Left lung (tissue), 10 donors: ENCODE measurements around the gene STIMATE. TPM values are rescaled to one million over a fixed set of nuclear protein-coding genes. Genes with fewer than 3 reads are reported as not detected.
A peak's percentile ranks its signal among the peaks of the same experiment; 100 is the strongest.

ENCODE experiments used
- ATAC-seq: fragments of 200-7000 bp; cut with Tn5 transposase; one replicate; pipeline ENCODE4 v1.9.1; 2020; ENCODE audit warnings: moderate library complexity
- DNase-seq, 4 donors: peaks; one replicate each; pipeline ENCODE4 v3.0.0-alpha.2; 2013 to 2020
- H3K27ac ChIP-seq, 2 donors: fragments of 200-600 bp; sonication (generic) in 1 of 2; one replicate each; pipeline versions ENCODE4 v1.5.0 to v1.8.0; 2020 to 2021
- H3K27me3 ChIP-seq, 2 donors: fragments of 200-600 bp; sonication (generic) in 1 of 2; one replicate each; pipeline versions ENCODE4 v1.5.0 to v1.8.0; 2020 to 2021
- H3K36me3 ChIP-seq, 2 donors: fragments of 200-600 bp; sonication (generic) in 1 of 2; one replicate each; pipeline versions ENCODE4 v1.5.0 to v1.8.0; 2020 to 2021
- H3K4me1 ChIP-seq, 2 donors: fragments of 200-600 bp; one replicate each; pipeline ENCODE4 v1.8.0; 2021
- H3K4me3 ChIP-seq, 2 donors: fragments of 200-600 bp; sonication (generic) in 1 of 2; one replicate each; pipeline versions ENCODE4 v1.5.0 to v1.8.0; 2020 to 2021; ENCODE audit warnings: mild to moderate bottlenecking in 1 of 2
- H3K9me3 ChIP-seq, 2 donors: fragments of 200-600 bp; sonication (generic) in 1 of 2; one replicate each; pipeline versions ENCODE4 v1.5.0 to v1.8.0; 2020 to 2021
- intact Hi-C, 2 donors: fragments of 100-400 bp; cut with DNase I; formaldehyde crosslinking; loops; one replicate each; pipeline versions ENCODE4 v1.11.2 to v1.14.2; 2022
- polyA plus RNA-seq, 6 donors: library from polyadenylated mRNA; unstranded; fragments of 120-200 nt; gene quantifications; one replicate each; pipeline ENCODE4 v1.2.1, GENCODE V29; 2013; ENCODE audit not compliant: insufficient read length in 6 of 6
- total RNA-seq, 2 donors: library from RNA; stranded (reverse); fragmentation: NEBNext Ultra II Directional; extraction: Animal tissue kit (Norgen Biotek cat#: 25700); gene quantifications; one replicate each; pipeline ENCODE4 v1.2.1, GENCODE V29; 2021
- TF ChIP-seq, protein P1 (sequence below), 2 donors: fragments of 200-600 bp; sonication (generic) in 1 of 2; IDR thresholded peaks; one replicate each; pipeline versions ENCODE4 v1.5.0 to v1.8.0; 2021; ENCODE audit warnings: antibody characterized with exemption in 2 of 2
- donor health status: DM: no; HTN: yes; CAD: no.
- donor health status: DM: no; HTN: no; CAD: no.

The STIMATE gene
- total and polyA plus RNA-seq, 8 donors: 11.6 to 28.3 (median 15.8) TPM

DNA sequence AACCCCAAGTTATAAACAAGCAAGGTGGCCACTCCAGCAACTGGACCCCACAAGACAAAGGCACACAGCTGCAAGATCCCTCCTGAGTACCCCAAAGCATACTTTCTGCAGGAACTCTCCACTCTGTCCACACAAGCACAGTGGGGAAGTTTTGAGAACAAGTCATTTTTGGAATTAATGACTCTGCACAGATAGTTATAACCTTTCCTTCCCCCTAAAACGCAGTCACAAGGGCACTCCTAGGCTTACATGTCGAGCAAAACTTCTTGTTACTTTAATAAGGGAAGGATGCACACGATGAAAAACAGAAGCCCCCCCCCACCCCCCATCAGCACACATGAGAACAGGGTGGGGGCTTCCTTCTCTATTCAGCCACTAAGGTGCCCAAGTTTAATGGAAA, 1.2 kb downstream of the STIMATE start:
- ATAC-seq: no peak
- peaks cover 32 to 63% of the 10 kb centered on the region in 2 donors for H3K4me1 ChIP-seq
- H3K36me3 ChIP-seq: no peaks in the 10 kb centered on the region
- peak overlapping the region; percentile 90 to 97 for H3K4me3 ChIP-seq
- TF ChIP-seq, protein P1, sequence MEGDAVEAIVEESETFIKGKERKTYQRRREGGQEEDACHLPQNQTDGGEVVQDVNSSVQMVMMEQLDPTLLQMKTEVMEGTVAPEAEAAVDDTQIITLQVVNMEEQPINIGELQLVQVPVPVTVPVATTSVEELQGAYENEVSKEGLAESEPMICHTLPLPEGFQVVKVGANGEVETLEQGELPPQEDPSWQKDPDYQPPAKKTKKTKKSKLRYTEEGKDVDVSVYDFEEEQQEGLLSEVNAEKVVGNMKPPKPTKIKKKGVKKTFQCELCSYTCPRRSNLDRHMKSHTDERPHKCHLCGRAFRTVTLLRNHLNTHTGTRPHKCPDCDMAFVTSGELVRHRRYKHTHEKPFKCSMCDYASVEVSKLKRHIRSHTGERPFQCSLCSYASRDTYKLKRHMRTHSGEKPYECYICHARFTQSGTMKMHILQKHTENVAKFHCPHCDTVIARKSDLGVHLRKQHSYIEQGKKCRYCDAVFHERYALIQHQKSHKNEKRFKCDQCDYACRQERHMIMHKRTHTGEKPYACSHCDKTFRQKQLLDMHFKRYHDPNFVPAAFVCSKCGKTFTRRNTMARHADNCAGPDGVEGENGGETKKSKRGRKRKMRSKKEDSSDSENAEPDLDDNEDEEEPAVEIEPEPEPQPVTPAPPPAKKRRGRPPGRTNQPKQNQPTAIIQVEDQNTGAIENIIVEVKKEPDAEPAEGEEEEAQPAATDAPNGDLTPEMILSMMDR (IDR thresholded peaks at IDR 0.05): no peak
- no peaks in the 10 kb centered on the region for H3K9me3 ChIP-seq
- peak overlapping the region in 1 of 2 donors; percentile 77 for H3K27ac ChIP-seq
- intact Hi-C loops: no loop called here
- no peak for DNase-seq
- H3K27me3 ChIP-seq: no peaks in the 10 kb centered on the region

DNA sequence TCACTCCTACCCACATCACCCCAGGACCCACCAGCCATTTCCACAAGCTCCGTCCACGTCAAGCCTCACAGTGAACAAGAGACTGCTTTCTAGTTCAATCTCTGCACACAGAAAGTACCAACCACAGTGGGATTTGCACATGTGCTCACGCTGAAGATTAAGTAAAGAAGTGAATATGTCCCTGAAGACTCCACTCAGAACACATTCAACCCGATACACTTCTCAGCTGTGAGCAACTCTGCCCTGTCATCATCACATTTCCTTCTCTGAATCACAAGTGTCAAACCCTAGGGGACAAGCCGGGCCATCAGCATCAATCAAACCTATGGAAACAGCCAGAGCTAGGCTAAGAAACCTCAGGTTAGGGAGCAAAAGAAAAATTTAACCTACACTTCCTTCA, 1.9 kb downstream of the STIMATE start:
- ATAC-seq (no peak), DNase-seq (no peak)
- intact Hi-C loops: no loop called here
- TF ChIP-seq, protein P1 (IDR thresholded peaks at IDR 0.05): no peak
- H3K9me3 ChIP-seq: no peaks in the 10 kb centered on the region
- peaks cover 32 to 70% of the 10 kb centered on the region in 2 donors for H3K4me1 ChIP-seq
- no peaks in the 10 kb centered on the region for H3K27me3 ChIP-seq
- H3K36me3 ChIP-seq: no peaks in the 10 kb centered on the region
- H3K4me3 ChIP-seq: no peak overlapping the region
- peak overlapping the region in 1 of 2 donors; percentile 77 for H3K27ac ChIP-seq

DNA sequence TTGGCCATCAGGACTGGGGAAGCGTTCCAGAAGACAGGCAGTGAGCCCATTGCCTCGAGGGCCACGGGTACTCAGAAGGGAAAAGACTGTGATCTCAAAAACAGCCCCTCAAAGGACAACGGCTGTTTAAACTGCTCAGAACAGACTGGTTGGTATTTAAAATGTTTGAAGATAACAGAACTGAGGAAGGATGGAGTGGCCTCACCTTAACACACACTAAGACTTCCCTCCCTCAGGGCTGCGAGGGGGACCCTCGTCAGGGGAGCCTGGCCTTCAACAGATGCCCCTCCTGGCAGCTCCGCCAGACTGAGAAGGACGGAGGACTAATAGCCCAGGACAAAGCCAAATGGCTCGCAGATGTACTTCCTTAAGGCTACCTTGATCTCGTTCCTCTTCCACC, 2.6 kb downstream of the STIMATE start:
- H3K27me3 ChIP-seq: no peaks in the 10 kb centered on the region
- TF ChIP-seq, protein P1 (IDR thresholded peaks at IDR 0.05): no peak
- H3K9me3 ChIP-seq: no peaks in the 10 kb centered on the region
- intact Hi-C loops: no loop called here
- H3K4me3 ChIP-seq: no peak overlapping the region
- H3K4me1 ChIP-seq: peaks cover 35 to 70% of the 10 kb centered on the region in 2 donors
- no peaks in the 10 kb centered on the region for H3K36me3 ChIP-seq
- H3K27ac ChIP-seq: no peak overlapping the region
- no peak for DNase-seq
- ATAC-seq: no peak

DNA sequence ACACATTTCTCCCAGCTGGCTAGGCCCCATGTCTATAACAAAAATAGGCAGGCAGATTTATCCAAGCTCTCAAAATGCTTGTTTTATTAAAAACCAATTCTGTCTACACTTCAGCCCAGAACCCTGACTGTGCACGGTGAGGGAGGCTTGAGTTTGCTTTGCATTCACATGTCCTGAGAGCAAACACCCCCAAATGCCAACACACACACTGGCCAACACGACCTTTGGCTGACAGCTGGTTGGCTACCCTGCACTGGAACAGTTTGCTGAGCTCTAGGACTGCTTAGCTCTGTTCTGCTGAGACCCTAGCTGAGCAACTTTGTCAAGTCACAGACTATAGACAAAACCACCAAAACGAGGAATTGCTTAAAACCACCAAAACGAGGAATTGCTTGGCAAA, 3.6 kb downstream of the STIMATE start:
- intact Hi-C loops: no loop called here
- no peaks in the 10 kb centered on the region for H3K27me3 ChIP-seq
- no peak for ATAC-seq
- H3K27ac ChIP-seq: peak overlapping the region; percentile 48 to 77
- TF ChIP-seq, protein P1 (IDR thresholded peaks at IDR 0.05): no peak
- peaks cover 35 to 70% of the 10 kb centered on the region in 2 donors for H3K4me1 ChIP-seq
- H3K9me3 ChIP-seq: no peaks in the 10 kb centered on the region
- no peak for DNase-seq
- H3K4me3 ChIP-seq: no peak overlapping the region
- no peaks in the 10 kb centered on the region for H3K36me3 ChIP-seq

DNA sequence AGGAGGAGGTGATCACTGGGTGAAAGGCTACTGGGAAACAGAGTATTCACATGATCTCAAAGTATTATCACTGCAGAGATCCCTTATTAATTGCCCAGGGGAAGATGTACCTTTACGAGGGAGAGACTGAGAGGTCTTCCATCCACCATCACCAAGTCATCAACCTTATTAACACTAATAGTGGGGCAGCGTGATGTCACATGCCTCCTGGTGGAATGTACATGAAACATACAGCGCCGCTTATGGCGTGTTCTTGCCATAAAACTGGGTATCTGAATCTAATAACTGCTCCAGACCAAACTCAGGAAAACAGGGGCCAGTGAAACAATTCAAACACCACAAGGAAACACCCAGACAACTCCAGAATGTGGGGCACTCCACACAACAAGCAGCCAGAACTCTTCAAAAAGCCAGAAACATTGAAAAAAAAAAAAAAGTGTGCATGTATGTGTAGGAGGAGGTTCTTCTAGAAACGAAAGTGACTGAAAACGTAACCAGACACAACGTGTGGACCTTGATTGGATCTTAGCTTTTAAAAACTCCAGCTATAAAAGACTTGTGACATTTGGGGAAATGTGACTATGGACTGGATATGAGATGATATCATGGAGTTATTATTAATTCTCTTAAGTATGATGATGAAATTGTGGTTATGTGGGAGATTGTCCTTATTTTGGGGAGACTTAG, 4.6 kb downstream of the STIMATE start:
- H3K9me3 ChIP-seq: no peaks in the 10 kb centered on the region
- intact Hi-C loops: no loop called here
- peak overlapping the region; percentile 48 to 77 for H3K27ac ChIP-seq
- no peaks in the 10 kb centered on the region for H3K27me3 ChIP-seq
- no peak for ATAC-seq
- no peak overlapping the region for H3K4me3 ChIP-seq
- DNase-seq: no peak
- H3K36me3 ChIP-seq: no peaks in the 10 kb centered on the region
- H3K4me1 ChIP-seq: peaks cover 35 to 66% of the 10 kb centered on the region in 2 donors
- TF ChIP-seq, protein P1 (IDR thresholded peaks at IDR 0.05): no peak
